Fibroblast of skin of abdomen (primary cell): ENCODE results near the gene KCNE5.
A peak's percentile ranks its signal among the peaks of the same experiment; 100 is the strongest.
"Not testable (repeated sequence)": the region's sequence is repeated elsewhere in the genome, so short reads cannot be mapped to it uniquely, and the experiment has no call there.

Source experiments
- DNase-seq: peaks from one replicate; pipeline ENCODE4 v3.0.0-alpha.2; 2013

The KCNE5 gene

GRCh38 chrX:109601486-109601885 is 23.5 kb downstream of the KCNE5 start:
- no peak for DNase-seq

GRCh38 chrX:109600237-109600651 is 24.7 kb downstream of the KCNE5 start:
- peak; percentile 32 for DNase-seq

GRCh38 chrX:109596015-109596414 is 29.0 kb downstream of the KCNE5 start:
- DNase-seq: no peak

- DNase-seq: no peak
These were observed 34.8 kb downstream of the KCNE5 start for GRCh38 chrX:109590176-109590575.

- no peak for DNase-seq
These were observed 39.5 kb downstream of the KCNE5 start for GRCh38 chrX:109585488-109585887.

- no peak for DNase-seq
These were observed 46.1 kb downstream of the KCNE5 start for GRCh38 chrX:109578916-109579315.

GRCh38 chrX:109577055-109577454 is 47.9 kb downstream of the KCNE5 start:
- DNase-seq: no peak

GRCh38 chrX:109576083-109576482 is 48.9 kb downstream of the KCNE5 start:
- DNase-seq: not testable (repeated sequence)
